Testis (tissue), 2 donors: ENCODE data around the gene NDUFAF2.

Experiments
- CTCF ChIP-seq, 3 experiments: fragments of 450-650 bp in 2 of 3; fragments of 200-600 bp in 1 of 3; sonication (generic) in 1 of 3; IDR thresholded peaks; one replicate each; pipeline ENCODE4 v1.5.1; 2016 to 2019; ENCODE audit warnings: antibody characterized with exemption in 3 of 3, mild to moderate bottlenecking in 2 of 3, moderate library complexity in 1 of 3
- POLR2A ChIP-seq: fragments of 450-650 bp; IDR thresholded peaks from one replicate; pipeline ENCODE4 v1.6.1; 2017; ENCODE audit warnings: antibody characterized with exemption, mild to moderate bottlenecking, moderate library complexity

GRCh38 chr5:61200582-61201155, 255.7 kb downstream of the NDUFAF2 start:
- no peak for TF ChIP-seq POLR2A
- TF ChIP-seq CTCF (IDR thresholded peaks at IDR 0.05) = no peak
